22Rv1 (cell line): ENCODE data around the gene ZNF100.
"Not testable (repeated sequence)": the region's sequence is repeated elsewhere in the genome, so short reads cannot be mapped to it uniquely, and the experiment has no call there.

Experiments
- H3K27ac ChIP-seq: fragments of 450-650 bp; 2 replicates; pipeline ENCODE4 v1.5.1; 2017
- CTCF ChIP-seq: fragments of 450-650 bp; IDR thresholded peaks from 2 replicates; pipeline ENCODE4 v1.5.1; 2017; ENCODE audit warnings: mild to moderate bottlenecking
- ZFX ChIP-seq: fragments of 450-650 bp; IDR thresholded peaks from 2 replicates; pipeline ENCODE4 v1.6.1; 2017; ENCODE audit warnings: antibody characterized with exemption, borderline replicate concordance

ZNF100 gene

GRCh38 chr19:21758296-21758695 lies 9.1 kb downstream of the ZNF100 start:
- peak; percentile 16; the same call in 1 of the 2 replicates for TF ChIP-seq CTCF
- no peak for TF ChIP-seq ZFX
- no peak overlapping the region for H3K27ac ChIP-seq

GRCh38 chr19:21755555-21755954 lies 11.8 kb downstream of the ZNF100 start:
- H3K27ac ChIP-seq: not testable (repeated sequence)

GRCh38 chr19:21751384-21751783 lies 16.0 kb downstream of the ZNF100 start:
- TF ChIP-seq ZFX (no peak), CTCF (no peak)
- H3K27ac ChIP-seq: no peak overlapping the region

- H3K27ac ChIP-seq: no peak overlapping the region
These were observed 16.7 kb downstream of the ZNF100 start for GRCh38 chr19:21750586-21751128.

GRCh38 chr19:21749090-21749489 lies 18.3 kb downstream of the ZNF100 start:
- H3K27ac ChIP-seq: no peak overlapping the region
- no peak for TF ChIP-seq CTCF
- TF ChIP-seq ZFX: no peak

More at GRCh38 chr19:21750586-21751128, 16.7 kb downstream of the ZNF100 start:
- TF ChIP-seq ZFX (no peak), CTCF (no peak)

GRCh38 chr19:21748088-21748487 lies 19.3 kb downstream of the ZNF100 start:
- TF ChIP-seq ZFX (no peak), CTCF (no peak)

GRCh38 chr19:21740559-21740958 lies 26.8 kb downstream of the ZNF100 start:
- H3K27ac ChIP-seq: no peak overlapping the region
- no peak for TF ChIP-seq ZFX

More at GRCh38 chr19:21748088-21748487, 19.3 kb downstream of the ZNF100 start:
- H3K27ac ChIP-seq: no peak overlapping the region

- H3K27ac ChIP-seq: not testable (repeated sequence)
These were observed 40.2 kb downstream of the ZNF100 start for GRCh38 chr19:21726942-21727747.

- H3K27ac ChIP-seq: no peak overlapping the region
- TF ChIP-seq ZFX (no peak), CTCF (no peak)
These were observed 53.6 kb downstream of the ZNF100 start for GRCh38 chr19:21713761-21714160.
